ENCODE measurements around the gene PLEKHB2.

The PLEKHB2 gene

DNA sequence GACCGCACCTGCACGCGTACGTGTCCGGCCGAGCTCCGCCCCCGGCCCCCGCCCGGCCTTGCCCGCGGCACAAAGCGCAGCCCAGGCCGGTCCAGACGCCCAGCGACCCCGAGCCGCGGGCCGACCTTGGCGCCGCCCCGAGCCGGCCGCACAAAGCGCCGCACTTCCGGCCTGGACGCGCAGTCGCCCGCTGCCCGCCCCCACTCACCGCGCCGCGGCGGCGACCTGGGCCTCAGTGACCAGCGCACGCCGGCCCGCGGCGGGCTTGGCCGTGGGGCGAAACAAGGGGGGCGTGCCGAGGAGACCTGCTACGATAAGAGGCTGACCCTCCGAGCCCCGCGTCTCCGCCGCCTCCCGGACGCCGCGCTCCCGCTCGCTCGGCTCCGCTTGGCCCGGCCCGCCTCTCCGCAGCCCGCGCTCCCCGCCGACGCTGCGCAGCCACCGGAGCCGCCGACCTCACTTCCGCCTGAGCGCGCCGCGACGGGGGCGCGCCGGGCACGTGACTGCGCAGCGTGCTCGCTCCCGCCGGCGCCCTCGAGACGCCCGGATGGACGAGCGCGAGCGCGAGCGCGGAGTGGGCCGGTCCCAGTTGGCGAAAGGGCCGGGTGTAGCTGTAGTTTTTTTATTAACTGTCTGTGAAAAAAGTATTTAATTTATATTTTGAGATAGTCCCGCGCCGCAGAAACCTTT is 12.0 kb upstream of the PLEKHB2 start, which contains the start of gene FAM168B:
Gene FAM168B (minus strand): TSS at position 455 of the 690 bp plus-strand sequence. CDS start 10,814 bp downstream, outside the sequence.
- peak; percentile 91 for ATAC-seq
- no peak for TF ChIP-seq ZNF70 (CRISPR knock-in tag; IDR thresholded peaks at IDR 0.05)
- no peak for TF ChIP-seq ZNF8 (CRISPR knock-in tag; IDR thresholded peaks at IDR 0.05)
- TF ChIP-seq GLIS3 (CRISPR knock-in tag; IDR thresholded peaks at IDR 0.05): no peak
- 0 out of 2 replicates have a peak, but pooled peaks have one; percentile 23 for TF ChIP-seq ZFP3 (CRISPR knock-in tag; IDR thresholded peaks at IDR 0.05)
- no peak for TF ChIP-seq RARB (CRISPR knock-in tag; IDR thresholded peaks at IDR 0.05)
- TF ChIP-seq, protein P1, sequence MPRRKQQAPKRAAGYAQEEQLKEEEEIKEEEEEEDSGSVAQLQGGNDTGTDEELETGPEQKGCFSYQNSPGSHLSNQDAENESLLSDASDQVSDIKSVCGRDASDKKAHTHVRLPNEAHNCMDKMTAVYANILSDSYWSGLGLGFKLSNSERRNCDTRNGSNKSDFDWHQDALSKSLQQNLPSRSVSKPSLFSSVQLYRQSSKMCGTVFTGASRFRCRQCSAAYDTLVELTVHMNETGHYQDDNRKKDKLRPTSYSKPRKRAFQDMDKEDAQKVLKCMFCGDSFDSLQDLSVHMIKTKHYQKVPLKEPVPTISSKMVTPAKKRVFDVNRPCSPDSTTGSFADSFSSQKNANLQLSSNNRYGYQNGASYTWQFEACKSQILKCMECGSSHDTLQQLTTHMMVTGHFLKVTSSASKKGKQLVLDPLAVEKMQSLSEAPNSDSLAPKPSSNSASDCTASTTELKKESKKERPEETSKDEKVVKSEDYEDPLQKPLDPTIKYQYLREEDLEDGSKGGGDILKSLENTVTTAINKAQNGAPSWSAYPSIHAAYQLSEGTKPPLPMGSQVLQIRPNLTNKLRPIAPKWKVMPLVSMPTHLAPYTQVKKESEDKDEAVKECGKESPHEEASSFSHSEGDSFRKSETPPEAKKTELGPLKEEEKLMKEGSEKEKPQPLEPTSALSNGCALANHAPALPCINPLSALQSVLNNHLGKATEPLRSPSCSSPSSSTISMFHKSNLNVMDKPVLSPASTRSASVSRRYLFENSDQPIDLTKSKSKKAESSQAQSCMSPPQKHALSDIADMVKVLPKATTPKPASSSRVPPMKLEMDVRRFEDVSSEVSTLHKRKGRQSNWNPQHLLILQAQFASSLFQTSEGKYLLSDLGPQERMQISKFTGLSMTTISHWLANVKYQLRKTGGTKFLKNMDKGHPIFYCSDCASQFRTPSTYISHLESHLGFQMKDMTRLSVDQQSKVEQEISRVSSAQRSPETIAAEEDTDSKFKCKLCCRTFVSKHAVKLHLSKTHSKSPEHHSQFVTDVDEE (CRISPR knock-in tag; IDR thresholded peaks at IDR 0.05): peak; percentile 71
- peak; percentile 86; the same call in 1 of the 2 replicates for TF ChIP-seq SNAI2 (CRISPR knock-in tag; IDR thresholded peaks at IDR 0.05)
- TF ChIP-seq CSDC2 (CRISPR knock-in tag; IDR thresholded peaks at IDR 0.05): peak; percentile 56; the same call in 1 of the 2 replicates

DNA sequence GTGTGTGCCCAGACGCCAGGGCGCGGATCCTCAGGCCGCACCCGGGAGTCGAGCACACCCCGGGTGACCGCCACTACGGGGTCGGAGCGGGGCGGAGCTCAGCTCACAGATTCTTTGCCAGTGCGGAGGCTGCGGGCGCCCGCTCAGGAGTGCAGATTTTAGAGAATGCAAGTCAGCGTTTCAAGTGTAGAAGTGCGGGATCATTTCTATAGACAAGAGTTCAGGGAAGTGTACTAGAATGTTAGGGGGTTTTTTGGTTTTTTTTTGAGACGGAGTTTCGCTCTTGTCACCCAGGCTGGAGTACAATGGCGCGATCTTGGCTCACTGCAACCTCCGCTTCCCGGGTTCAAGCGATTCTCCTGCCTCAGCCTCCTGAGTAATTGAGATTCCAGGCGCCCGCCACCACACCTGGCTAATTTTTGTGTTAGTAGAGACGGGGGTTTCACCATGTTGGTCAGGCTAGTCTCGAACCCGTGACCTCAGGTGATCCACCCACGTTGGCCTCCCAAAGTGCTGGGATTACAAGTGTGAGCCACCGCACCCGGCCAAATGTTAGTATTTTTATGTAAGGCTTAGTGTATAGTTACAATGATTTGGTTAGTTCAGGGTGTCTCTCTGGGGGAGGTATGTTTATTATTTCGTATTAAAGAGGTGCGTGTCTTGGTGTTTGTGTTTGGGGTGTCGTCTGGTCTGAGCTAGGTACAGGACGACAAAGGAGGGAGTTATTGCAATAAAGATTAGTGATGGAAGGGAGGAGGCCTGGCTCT is 11.3 kb upstream of the PLEKHB2 start:
- TF ChIP-seq BACH2 (CRISPR knock-in tag; IDR thresholded peaks at IDR 0.05; ENCODE audit: borderline replicate concordance) (no peak), ZC3H10 (CRISPR knock-in tag; IDR thresholded peaks at IDR 0.05) (no peak), ARNTL (CRISPR knock-in tag; IDR thresholded peaks at IDR 0.05; ENCODE audit: borderline replicate concordance, low read depth) (no peak), ZNF8 (CRISPR knock-in tag; IDR thresholded peaks at IDR 0.05) (no peak), ZFP30 (CRISPR knock-in tag; IDR thresholded peaks at IDR 0.05) (no peak), OSR1 (CRISPR knock-in tag; IDR thresholded peaks at IDR 0.05) (no peak), ZNF565 (CRISPR knock-in tag; conservative IDR thresholded peaks at IDR 0.05; ENCODE audit: low read depth) (no peak), ZFP3 (CRISPR knock-in tag; IDR thresholded peaks at IDR 0.05) (no peak), RARB (CRISPR knock-in tag; IDR thresholded peaks at IDR 0.05) (no peak), SNAI2 (CRISPR knock-in tag; IDR thresholded peaks at IDR 0.05) (no peak), CSDC2 (CRISPR knock-in tag; IDR thresholded peaks at IDR 0.05) (no peak), TOX (CRISPR knock-in tag; IDR thresholded peaks at IDR 0.05; ENCODE audit: borderline replicate concordance) (no peak), PPARA (CRISPR knock-in tag; IDR thresholded peaks at IDR 0.05; ENCODE audit: borderline replicate concordance) (no peak), ZNF70 (CRISPR knock-in tag; IDR thresholded peaks at IDR 0.05) (no peak), GLIS3 (CRISPR knock-in tag; IDR thresholded peaks at IDR 0.05) (no peak)
- TF ChIP-seq, protein P2, sequence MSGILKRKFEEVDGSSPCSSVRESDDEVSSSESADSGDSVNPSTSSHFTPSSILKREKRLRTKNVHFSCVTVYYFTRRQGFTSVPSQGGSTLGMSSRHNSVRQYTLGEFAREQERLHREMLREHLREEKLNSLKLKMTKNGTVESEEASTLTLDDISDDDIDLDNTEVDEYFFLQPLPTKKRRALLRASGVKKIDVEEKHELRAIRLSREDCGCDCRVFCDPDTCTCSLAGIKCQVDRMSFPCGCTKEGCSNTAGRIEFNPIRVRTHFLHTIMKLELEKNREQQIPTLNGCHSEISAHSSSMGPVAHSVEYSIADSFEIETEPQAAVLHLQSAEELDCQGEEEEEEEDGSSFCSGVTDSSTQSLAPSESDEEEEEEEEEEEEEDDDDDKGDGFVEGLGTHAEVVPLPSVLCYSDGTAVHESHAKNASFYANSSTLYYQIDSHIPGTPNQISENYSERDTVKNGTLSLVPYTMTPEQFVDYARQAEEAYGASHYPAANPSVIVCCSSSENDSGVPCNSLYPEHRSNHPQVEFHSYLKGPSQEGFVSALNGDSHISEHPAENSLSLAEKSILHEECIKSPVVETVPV (CRISPR knock-in tag; IDR thresholded peaks at IDR 0.05): no peak
- TF ChIP-seq, protein P3, sequence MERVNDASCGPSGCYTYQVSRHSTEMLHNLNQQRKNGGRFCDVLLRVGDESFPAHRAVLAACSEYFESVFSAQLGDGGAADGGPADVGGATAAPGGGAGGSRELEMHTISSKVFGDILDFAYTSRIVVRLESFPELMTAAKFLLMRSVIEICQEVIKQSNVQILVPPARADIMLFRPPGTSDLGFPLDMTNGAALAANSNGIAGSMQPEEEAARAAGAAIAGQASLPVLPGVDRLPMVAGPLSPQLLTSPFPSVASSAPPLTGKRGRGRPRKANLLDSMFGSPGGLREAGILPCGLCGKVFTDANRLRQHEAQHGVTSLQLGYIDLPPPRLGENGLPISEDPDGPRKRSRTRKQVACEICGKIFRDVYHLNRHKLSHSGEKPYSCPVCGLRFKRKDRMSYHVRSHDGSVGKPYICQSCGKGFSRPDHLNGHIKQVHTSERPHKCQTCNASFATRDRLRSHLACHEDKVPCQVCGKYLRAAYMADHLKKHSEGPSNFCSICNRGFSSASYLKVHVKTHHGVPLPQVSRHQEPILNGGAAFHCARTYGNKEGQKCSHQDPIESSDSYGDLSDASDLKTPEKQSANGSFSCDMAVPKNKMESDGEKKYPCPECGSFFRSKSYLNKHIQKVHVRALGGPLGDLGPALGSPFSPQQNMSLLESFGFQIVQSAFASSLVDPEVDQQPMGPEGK (CRISPR knock-in tag; IDR thresholded peaks at IDR 0.05; ENCODE audit: borderline replicate concordance): no peak
- TF ChIP-seq, protein P4, sequence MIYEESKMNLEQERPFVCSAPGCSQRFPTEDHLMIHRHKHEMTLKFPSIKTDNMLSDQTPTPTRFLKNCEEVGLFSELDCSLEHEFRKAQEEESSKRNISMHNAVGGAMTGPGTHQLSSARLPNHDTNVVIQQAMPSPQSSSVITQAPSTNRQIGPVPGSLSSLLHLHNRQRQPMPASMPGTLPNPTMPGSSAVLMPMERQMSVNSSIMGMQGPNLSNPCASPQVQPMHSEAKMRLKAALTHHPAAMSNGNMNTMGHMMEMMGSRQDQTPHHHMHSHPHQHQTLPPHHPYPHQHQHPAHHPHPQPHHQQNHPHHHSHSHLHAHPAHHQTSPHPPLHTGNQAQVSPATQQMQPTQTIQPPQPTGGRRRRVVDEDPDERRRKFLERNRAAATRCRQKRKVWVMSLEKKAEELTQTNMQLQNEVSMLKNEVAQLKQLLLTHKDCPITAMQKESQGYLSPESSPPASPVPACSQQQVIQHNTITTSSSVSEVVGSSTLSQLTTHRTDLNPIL (CRISPR knock-in tag; IDR thresholded peaks at IDR 0.05; ENCODE audit: low read depth): no peak
- TF ChIP-seq, protein P5, sequence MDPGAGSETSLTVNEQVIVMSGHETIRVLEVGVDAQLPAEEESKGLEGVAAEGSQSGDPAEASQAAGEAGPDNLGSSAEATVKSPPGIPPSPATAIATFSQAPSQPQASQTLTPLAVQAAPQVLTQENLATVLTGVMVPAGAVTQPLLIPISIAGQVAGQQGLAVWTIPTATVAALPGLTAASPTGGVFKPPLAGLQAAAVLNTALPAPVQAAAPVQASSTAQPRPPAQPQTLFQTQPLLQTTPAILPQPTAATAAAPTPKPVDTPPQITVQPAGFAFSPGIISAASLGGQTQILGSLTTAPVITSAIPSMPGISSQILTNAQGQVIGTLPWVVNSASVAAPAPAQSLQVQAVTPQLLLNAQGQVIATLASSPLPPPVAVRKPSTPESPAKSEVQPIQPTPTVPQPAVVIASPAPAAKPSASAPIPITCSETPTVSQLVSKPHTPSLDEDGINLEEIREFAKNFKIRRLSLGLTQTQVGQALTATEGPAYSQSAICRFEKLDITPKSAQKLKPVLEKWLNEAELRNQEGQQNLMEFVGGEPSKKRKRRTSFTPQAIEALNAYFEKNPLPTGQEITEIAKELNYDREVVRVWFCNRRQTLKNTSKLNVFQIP (CRISPR knock-in tag; IDR thresholded peaks at IDR 0.05; ENCODE audit: borderline replicate concordance, low read depth): no peak
- ATAC-seq: peak; percentile 87

Data from SK-N-SH treated with all-trans-retinoic acid at 6 μM for 48 hours (cell line).